OCI-M1 (cell line): ENCODE data around the gene ZIC2.
"Not testable (repeated sequence)": the region's sequence is repeated elsewhere in the genome, so short reads cannot be mapped to it uniquely, and the experiment has no call there.

Experiments
- DNase-seq: peaks from one replicate; lab custom pipeline; 2025; lab: John Stamatoyannopoulos, UW

Gene ZIC2

GRCh38 chr13:100019780-100020356, 38.3 kb downstream of the ZIC2 start:
- DNase-seq: no peak

- DNase-seq: no peak
Measured at GRCh38 chr13:100022798-100023197, 41.2 kb downstream of the ZIC2 start.

GRCh38 chr13:100024023-100024422, 42.4 kb downstream of the ZIC2 start:
- no peak for DNase-seq

- no peak for DNase-seq
Measured at GRCh38 chr13:100029933-100030332, 48.3 kb downstream of the ZIC2 start.

GRCh38 chr13:100032642-100033041, 51.1 kb downstream of the ZIC2 start:
- not testable (repeated sequence) for DNase-seq

GRCh38 chr13:100035936-100036335, 54.4 kb downstream of the ZIC2 start:
- no peak for DNase-seq
